Panc1 (cell line): ENCODE results near the gene ANO2. TPM values are rescaled to one million over a fixed set of nuclear protein-coding genes. Genes with fewer than 3 reads are reported as not detected.

ENCODE experiments used
- ATAC-seq: fragments of 200-7000 bp; cut with Tn5 transposase; 2 replicates; pipeline ENCODE4 v1.9.1; 2020; ENCODE audit warnings: mild to moderate bottlenecking, moderate library complexity
- BruUV-seq: library from RNA; stranded (reverse); fragments of 400-500 nt; replicated peaks from 2 replicates; lab custom pipeline; 2021; lab: Mats Ljungman, UMichigan
- CTCF ChIA-PET: fragments of 300-600 bp; sonication (Branson Sonifier 250); formaldehyde crosslinking; loops from one replicate; lab custom pipeline; 2022; ENCODE audit warnings: antibody characterized with exemption; lab: Charles Lee
- POLR2A ChIA-PET: fragments of 300-600 bp; sonication (Branson Sonifier 250); formaldehyde crosslinking; loops from one replicate; lab custom pipeline; 2022; ENCODE audit warnings: antibody characterized with exemption; lab: Charles Lee
- DNase-seq: peaks from one replicate; pipeline ENCODE4 v3.0.0-alpha.2; 2010; ENCODE audit warnings: low read depth, low spot score
- H3K27ac ChIP-seq: 2 replicates; pipeline ENCODE4 v1.5.1; 2011; ENCODE audit warnings: mild to moderate bottlenecking, low read length, inconsistent platforms
- H3K27me3 ChIP-seq: fragments of 200-500 bp; sonication (Bioruptor generic); 2 replicates; pipeline ENCODE4 v1.6.0; 2014; ENCODE audit warnings: low read length, inconsistent platforms; ENCODE audit not compliant: control insufficient read depth, insufficient read depth
- H3K36me3 ChIP-seq: fragments of 200-500 bp; sonication (Bioruptor generic); 2 replicates; pipeline ENCODE4 v1.5.1; 2014; ENCODE audit warnings: inconsistent platforms, mild to moderate bottlenecking, low read length, moderate library complexity; ENCODE audit not compliant: control insufficient read depth, insufficient read depth
- H3K4me1 ChIP-seq: 2 replicates; pipeline ENCODE4 v1.5.1; 2011; ENCODE audit warnings: inconsistent platforms, mild to moderate bottlenecking, low read length, moderate library complexity; ENCODE audit not compliant: control insufficient read depth, insufficient read depth
- H3K4me3 ChIP-seq, 2 experiments: 2 replicates each; pipeline ENCODE4 v1.5.1; 2011 to 2012; ENCODE audit warnings: low read depth in 2 of 2, low read length in 2 of 2, mild to moderate bottlenecking in 2 of 2, inconsistent platforms in 1 of 2, moderate library complexity in 1 of 2
- H3K9me3 ChIP-seq: fragments of 200-500 bp; sonication (Bioruptor generic); 2 replicates; pipeline ENCODE4 v1.5.1; 2014; ENCODE audit warnings: low read depth, mild to moderate bottlenecking, inconsistent platforms, low read length, moderate library complexity; ENCODE audit not compliant: control insufficient read depth, insufficient read depth
- CTCF ChIP-seq: fragments of 450-650 bp; IDR thresholded peaks from 2 replicates; pipeline ENCODE4 v1.5.1; 2017; ENCODE audit warnings: mild to moderate bottlenecking
- POLR2AphosphoS5 ChIP-seq: IDR thresholded peaks from 2 replicates; pipeline ENCODE4 v1.6.1; 2012; ENCODE audit warnings: mild to moderate bottlenecking, low read depth, low read length, moderate library complexity
- REST ChIP-seq, 2 experiments: IDR thresholded peaks; 2 replicates each; pipeline ENCODE4 v1.6.1; 2011 to 2012; ENCODE audit warnings: low read depth in 2 of 2, control low read depth in 1 of 2, low read length in 1 of 2, mild to moderate bottlenecking in 1 of 2, moderate library complexity in 1 of 2; ENCODE audit not compliant: insufficient read depth in 1 of 2
- SIN3A ChIP-seq: IDR thresholded peaks from 2 replicates; pipeline ENCODE4 v1.6.1; 2012; ENCODE audit warnings: low read depth, mild to moderate bottlenecking, low read length, moderate library complexity, borderline replicate concordance; ENCODE audit not compliant: insufficient read depth
- TCF7L2 ChIP-seq: IDR thresholded peaks from 2 replicates; pipeline ENCODE4 v1.6.1; 2011; ENCODE audit warnings: mild to moderate bottlenecking, low read depth, low read length, inconsistent platforms
- in situ Hi-C: cut with HindIII; loops from 2 replicates; pipeline ENCODE4 v1.10.0; 2016; ENCODE audit warnings: low sequenced_read_pairs, low pct_unique_long_range_greater_than_20kb
- intact Hi-C: fragments of 100-400 bp; cut with micrococcal nuclease; formaldehyde crosslinking; loops from one replicate; pipeline ENCODE4 v1.10.0; 2022; ENCODE audit not compliant: unreplicated experiment
- total RNA-seq: library from RNA; stranded (reverse); gene quantifications from one replicate; pipeline ENCODE4 v1.2.1, GENCODE V29; 2021; ENCODE audit not compliant: unreplicated experiment

Gene ANO2
- total RNA-seq, 1 experiment from 2014 or later = not detected

GRCh38 chr12:5777451-5777850, 167.6 kb downstream of the ANO2 start:
- no peaks in the 10 kb centered on the region for H3K36me3 ChIP-seq
- no peak for TF ChIP-seq TCF7L2
- no peak for TF ChIP-seq CTCF
- no peak for TF ChIP-seq POLR2AphosphoS5
- TF ChIP-seq SIN3A = no peak
- no peak for TF ChIP-seq REST (IDR thresholded peaks at IDR 0.05; ENCODE audit: insufficient read depth in 1 of 2, low read depth in 2 of 2, low read length in 1 of 2)
- CTCF ChIA-PET = no interaction called here
- DNase-seq (no peak), ATAC-seq (no peak)
- H3K27me3 ChIP-seq = no peaks in the 10 kb centered on the region
- POLR2A ChIA-PET = no interaction called here
- H3K9me3 ChIP-seq = no peaks in the 10 kb centered on the region
- BruUV-seq = no TSS peak
- no peak overlapping the region for H3K27ac ChIP-seq
- intact Hi-C loops = no loop called here
- no peak overlapping the region for H3K4me3 ChIP-seq
- in situ Hi-C loops = no loop called here
- no peaks in the 10 kb centered on the region for H3K4me1 ChIP-seq

GRCh38 chr12:5776091-5776490, 169.0 kb downstream of the ANO2 start:
- no peak for TF ChIP-seq POLR2AphosphoS5
- no peak for TF ChIP-seq REST (IDR thresholded peaks at IDR 0.05; ENCODE audit: insufficient read depth in 1 of 2, low read depth in 2 of 2, low read length in 1 of 2)
- no peak for TF ChIP-seq TCF7L2
- TF ChIP-seq SIN3A = no peak
- TF ChIP-seq CTCF = no peak
- BruUV-seq = no TSS peak

More at GRCh38 chr12:5776091-5776490, 169.0 kb downstream of the ANO2 start:
- no peak for DNase-seq
- intact Hi-C loops (no loop called here), in situ Hi-C loops (no loop called here)
- Histone ChIP-seq H3K4me3 (no peak overlapping the region), H3K27me3 (no peaks in the 10 kb centered on the region), H3K36me3 (no peaks in the 10 kb centered on the region), H3K4me1 (no peaks in the 10 kb centered on the region), H3K27ac (no peak overlapping the region), H3K9me3 (no peaks in the 10 kb centered on the region)
- ATAC-seq = no peak
- POLR2A ChIA-PET = no interaction called here
- CTCF ChIA-PET = no interaction called here
